Duodenal mucosa (tissue), 2 donors: ENCODE results near the gene SPTBN4.

Experiments
- H3K27ac ChIP-seq: one replicate; pipeline ENCODE4 v1.7.0; 2013; ENCODE audit warnings: low read depth, low read length
- H3K27me3 ChIP-seq, 2 donors: one replicate each; pipeline ENCODE4 v1.7.0; 2013; ENCODE audit warnings: low read length in 2 of 2, control low read depth in 1 of 2; ENCODE audit not compliant: insufficient read depth in 2 of 2, control insufficient read depth in 1 of 2
- H3K36me3 ChIP-seq, 2 donors: one replicate each; pipeline ENCODE4 v1.7.0; 2013; ENCODE audit warnings: low read length in 2 of 2, control low read depth in 1 of 2; ENCODE audit not compliant: insufficient read depth in 2 of 2, control insufficient read depth in 1 of 2
- H3K4me1 ChIP-seq, 2 donors: one replicate each; pipeline ENCODE4 v1.7.0; 2013; ENCODE audit warnings: low read length in 2 of 2, control low read depth in 1 of 2; ENCODE audit not compliant: insufficient read depth in 2 of 2, control insufficient read depth in 1 of 2
- H3K4me3 ChIP-seq, 2 donors: one replicate each; pipeline ENCODE4 v1.7.0; 2013; ENCODE audit warnings: low read length in 2 of 2, low read depth in 1 of 2
- H3K9ac ChIP-seq, 2 donors: one replicate each; pipeline ENCODE4 v1.7.0; 2013; ENCODE audit warnings: low read length in 2 of 2, low read depth in 1 of 2
- H3K9me3 ChIP-seq, 2 donors: one replicate each; pipeline ENCODE4 v1.7.0; 2013; ENCODE audit warnings: low read length in 2 of 2, control low read depth in 1 of 2; ENCODE audit not compliant: control insufficient read depth in 1 of 2

SPTBN4 gene

GRCh38 chr19:40616178-40616577 is 149.4 kb downstream of the SPTBN4 start:
- no peak overlapping the region for H3K4me3 ChIP-seq
- H3K36me3 ChIP-seq, result peaks cover 17 to 20% of the 10 kb centered on the region in 2 donors
- H3K27me3 ChIP-seq, result no peaks in the 10 kb centered on the region
- H3K9ac ChIP-seq, result no peak overlapping the region
- H3K27ac ChIP-seq, result no peak overlapping the region
- peaks cover 11 to 16% of the 10 kb centered on the region in 2 donors for H3K4me1 ChIP-seq
- H3K9me3 ChIP-seq, result no peaks in the 10 kb centered on the region

DNA sequence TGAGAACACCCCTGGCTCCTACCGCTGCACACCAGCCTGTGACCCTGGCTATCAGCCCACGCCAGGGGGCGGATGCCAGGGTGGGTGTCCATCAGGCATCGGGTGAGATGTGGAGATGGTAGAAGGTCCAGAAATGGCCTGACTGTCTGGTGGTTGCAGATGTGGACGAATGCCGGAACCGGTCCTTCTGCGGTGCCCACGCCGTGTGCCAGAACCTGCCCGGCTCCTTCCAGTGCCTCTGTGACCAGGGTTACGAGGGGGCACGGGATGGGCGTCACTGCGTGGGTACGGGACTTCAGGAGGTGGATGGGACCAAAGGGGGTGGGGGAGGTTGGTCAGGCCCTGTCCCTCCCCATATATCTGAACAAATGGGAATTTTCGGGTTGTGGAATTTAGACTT is 150.1 kb downstream of the SPTBN4 start:
- Histone ChIP-seq H3K27ac (no peak overlapping the region), H3K4me1 (peaks cover 11 to 16% of the 10 kb centered on the region in 2 donors), H3K9ac (no peak overlapping the region), H3K36me3 (peaks cover 21 to 26% of the 10 kb centered on the region in 2 donors), H3K4me3 (no peak overlapping the region), H3K9me3 (no peaks in the 10 kb centered on the region), H3K27me3 (no peaks in the 10 kb centered on the region)

GRCh38 chr19:40617961-40618360 is 151.2 kb downstream of the SPTBN4 start:
- H3K27me3 ChIP-seq, result no peaks in the 10 kb centered on the region
- no peaks in the 10 kb centered on the region for H3K9me3 ChIP-seq
- H3K27ac ChIP-seq, result no peak overlapping the region
- no peak overlapping the region for H3K9ac ChIP-seq
- peaks cover 11 to 16% of the 10 kb centered on the region in 2 donors for H3K4me1 ChIP-seq
- H3K4me3 ChIP-seq, result no peak overlapping the region
- H3K36me3 ChIP-seq, result peaks cover 21 to 36% of the 10 kb centered on the region in 2 donors

DNA sequence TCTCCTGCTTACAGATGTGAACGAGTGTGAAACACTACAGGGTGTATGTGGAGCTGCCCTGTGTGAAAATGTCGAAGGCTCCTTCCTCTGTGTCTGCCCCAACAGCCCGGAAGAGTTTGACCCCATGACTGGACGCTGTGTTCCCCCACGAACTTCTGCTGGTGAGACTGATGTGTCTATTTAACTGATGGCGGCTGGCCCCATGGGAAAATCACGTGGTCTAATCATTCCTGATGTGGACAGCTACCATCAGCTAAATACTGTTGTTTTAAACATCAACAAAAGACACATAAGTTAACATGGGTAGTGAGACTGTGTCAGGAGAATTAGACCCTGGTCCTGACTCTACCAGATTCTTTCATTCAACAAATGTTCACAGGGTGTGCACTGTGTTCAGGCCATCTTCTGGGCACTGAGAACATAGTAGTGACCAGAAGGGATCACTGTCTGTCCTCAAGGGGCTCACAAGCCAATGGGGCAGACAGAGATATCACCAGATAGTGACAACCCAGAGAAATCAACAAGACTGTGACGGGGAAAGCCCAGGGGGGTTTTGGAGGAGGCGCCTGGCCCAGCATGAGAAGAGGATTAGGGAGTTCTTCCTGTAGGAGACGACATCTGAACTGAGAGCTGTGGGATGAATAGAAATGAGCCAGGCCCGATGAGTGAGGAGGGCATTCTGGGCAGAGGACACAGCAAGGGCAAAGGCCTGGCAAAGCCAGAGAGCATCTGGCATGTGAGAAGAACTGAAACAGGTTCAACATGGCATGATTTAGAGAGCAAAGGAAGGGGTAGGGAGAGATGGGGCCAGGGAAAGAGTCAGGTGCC is 152.7 kb downstream of the SPTBN4 start:
- H3K9me3 ChIP-seq, result no peaks in the 10 kb centered on the region
- H3K9ac ChIP-seq, result no peak overlapping the region
- peaks cover 7 to 14% of the 10 kb centered on the region in 2 donors for H3K4me1 ChIP-seq
- no peak overlapping the region for H3K4me3 ChIP-seq
- no peak overlapping the region for H3K27ac ChIP-seq
- H3K36me3 ChIP-seq, result peaks cover 25 to 49% of the 10 kb centered on the region in 2 donors
- no peaks in the 10 kb centered on the region for H3K27me3 ChIP-seq

DNA sequence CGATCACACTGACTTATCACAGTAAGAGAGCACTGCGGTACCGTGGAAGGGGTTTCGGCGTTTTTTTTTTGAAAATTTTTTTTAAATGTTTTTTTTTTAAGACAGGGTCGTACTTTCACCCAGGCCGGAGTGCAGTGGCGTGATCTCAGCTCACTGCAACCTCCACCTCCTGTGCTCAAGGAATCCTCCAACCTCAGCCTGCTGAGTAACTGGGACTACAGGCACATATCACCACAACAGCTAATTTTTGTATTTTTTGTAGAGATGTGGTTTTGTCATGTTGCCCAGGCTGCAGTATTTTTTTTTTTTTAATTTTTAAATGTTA is 153.3 kb downstream of the SPTBN4 start:
- Histone ChIP-seq H3K27ac (no peak overlapping the region), H3K36me3 (peaks cover 25 to 49% of the 10 kb centered on the region in 2 donors), H3K4me3 (no peak overlapping the region), H3K9ac (no peak overlapping the region), H3K27me3 (no peaks in the 10 kb centered on the region), H3K9me3 (no peaks in the 10 kb centered on the region), H3K4me1 (peaks cover 6 to 8% of the 10 kb centered on the region in 2 donors)

GRCh38 chr19:40621283-40621682 is 154.5 kb downstream of the SPTBN4 start:
- no peak overlapping the region for H3K9ac ChIP-seq
- peaks cover 29 to 60% of the 10 kb centered on the region in 2 donors for H3K36me3 ChIP-seq
- no peaks in the 10 kb centered on the region for H3K4me1 ChIP-seq
- H3K27ac ChIP-seq, result no peak overlapping the region
- H3K9me3 ChIP-seq, result no peaks in the 10 kb centered on the region
- no peak overlapping the region for H3K4me3 ChIP-seq
- H3K27me3 ChIP-seq, result no peaks in the 10 kb centered on the region

GRCh38 chr19:40621966-40622772 is 155.4 kb downstream of the SPTBN4 start:
- no peaks in the 10 kb centered on the region for H3K9me3 ChIP-seq
- H3K27ac ChIP-seq, result no peak overlapping the region
- H3K4me3 ChIP-seq, result no peak overlapping the region
- no peaks in the 10 kb centered on the region for H3K4me1 ChIP-seq
- no peak overlapping the region for H3K9ac ChIP-seq
- H3K36me3 ChIP-seq, result peaks cover 26 to 59% of the 10 kb centered on the region in 2 donors
- H3K27me3 ChIP-seq, result no peaks in the 10 kb centered on the region

DNA sequence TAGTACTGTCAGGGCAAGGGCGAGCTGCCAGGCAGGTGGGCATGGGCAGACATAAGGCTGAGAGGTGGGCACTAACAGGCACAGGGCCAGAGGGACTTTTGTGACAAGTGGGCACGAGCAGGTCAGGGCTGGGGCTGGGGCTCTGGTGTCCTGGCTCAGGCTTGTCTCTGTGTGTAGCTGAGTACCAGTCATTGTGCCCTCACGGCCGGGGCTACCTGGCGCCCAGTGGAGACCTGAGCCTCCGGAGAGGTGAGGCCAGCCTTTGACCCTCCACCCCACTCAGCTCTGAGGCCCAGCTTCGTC is 155.9 kb downstream of the SPTBN4 start:
- no peak overlapping the region for H3K9ac ChIP-seq
- H3K27ac ChIP-seq, result no peak overlapping the region
- H3K4me1 ChIP-seq, result no peaks in the 10 kb centered on the region
- H3K27me3 ChIP-seq, result no peaks in the 10 kb centered on the region
- peaks cover 26 to 63% of the 10 kb centered on the region in 2 donors for H3K36me3 ChIP-seq
- no peaks in the 10 kb centered on the region for H3K9me3 ChIP-seq
- H3K4me3 ChIP-seq, result no peak overlapping the region

- Histone ChIP-seq H3K9me3 (no peaks in the 10 kb centered on the region), H3K27me3 (no peaks in the 10 kb centered on the region), H3K9ac (no peak overlapping the region), H3K36me3 (peaks cover 26 to 69% of the 10 kb centered on the region in 2 donors), H3K27ac (no peak overlapping the region), H3K4me1 (no peaks in the 10 kb centered on the region), H3K4me3 (no peak overlapping the region)
Measured at GRCh38 chr19:40623403-40624251, 156.8 kb downstream of the SPTBN4 start.
